Measurements from ENCODE around the gene MYRF. TPM values are rescaled to one million over a fixed set of nuclear protein-coding genes. Genes with fewer than 3 reads are reported as not detected.

Gene MYRF
- total RNA-seq, 1 donor: 0.36 TPM

GRCh38 chr11:61793083-61793828 lies 40.8 kb downstream of the MYRF start:
- peak overlapping the region; percentile 96 for H2AFZ ChIP-seq (ENCODE audit: low read length)
- peak overlapping the region; percentile 99 for H3K27ac ChIP-seq (ENCODE audit: low read depth, low read length)
- no peak for TF ChIP-seq CTCF (IDR thresholded peaks at IDR 0.05; ENCODE audit: extremely low read depth, low read depth, low read length)
- peak overlapping the region; percentile 91 for H3K4me2 ChIP-seq (ENCODE audit: insufficient read depth, low read length)
- no peaks in the 10 kb centered on the region for H3K27me3 ChIP-seq (ENCODE audit: insufficient read depth, low read length)
- peaks cover 80% of the 10 kb centered on the region for H3K79me2 ChIP-seq (ENCODE audit: insufficient read depth, low read length)
- H4K20me1 ChIP-seq (ENCODE audit: insufficient read depth, low read length): peaks cover 6% of the 10 kb centered on the region
- H3K9me3 ChIP-seq (ENCODE audit: low read depth, low read length): no peaks in the 10 kb centered on the region
- H3K36me3 ChIP-seq (ENCODE audit: insufficient read depth, low read length): peaks cover 31% of the 10 kb centered on the region
- H3K4me3 ChIP-seq (ENCODE audit: insufficient read depth, low read length): peak overlapping the region; percentile 91
- peaks cover 11% of the 10 kb centered on the region for H3K4me1 ChIP-seq (ENCODE audit: insufficient read depth, low read length)
- DNase-seq (ENCODE audit: insufficient read length, low spot score, missing footprints): peak; percentile 74

GRCh38 chr11:61793829-61794204 lies 41.4 kb downstream of the MYRF start:
- H3K4me2 ChIP-seq (ENCODE audit: insufficient read depth, low read length): peak overlapping the region; percentile 91
- H3K27ac ChIP-seq (ENCODE audit: low read depth, low read length): peak overlapping the region; percentile 99
- H4K20me1 ChIP-seq (ENCODE audit: insufficient read depth, low read length): peaks cover 6% of the 10 kb centered on the region
- no peak for DNase-seq (ENCODE audit: insufficient read length, low spot score, missing footprints)
- TF ChIP-seq CTCF (IDR thresholded peaks at IDR 0.05; ENCODE audit: extremely low read depth, low read depth, low read length): no peak
- peak overlapping the region; percentile 91 for H3K4me3 ChIP-seq (ENCODE audit: insufficient read depth, low read length)
- no peak overlapping the region for H2AFZ ChIP-seq (ENCODE audit: low read length)
- H3K9me3 ChIP-seq (ENCODE audit: low read depth, low read length): no peaks in the 10 kb centered on the region
- peaks cover 11% of the 10 kb centered on the region for H3K4me1 ChIP-seq (ENCODE audit: insufficient read depth, low read length)
- H3K79me2 ChIP-seq (ENCODE audit: insufficient read depth, low read length): peaks cover 84% of the 10 kb centered on the region
- H3K36me3 ChIP-seq (ENCODE audit: insufficient read depth, low read length): peaks cover 25% of the 10 kb centered on the region
- H3K27me3 ChIP-seq (ENCODE audit: insufficient read depth, low read length): no peaks in the 10 kb centered on the region

- Histone ChIP-seq H3K4me2 (ENCODE audit: insufficient read depth, low read length) (no peak overlapping the region), H3K27ac (ENCODE audit: low read depth, low read length) (peak overlapping the region; percentile 3), H3K36me3 (ENCODE audit: insufficient read depth, low read length) (peaks cover 21% of the 10 kb centered on the region), H2AFZ (ENCODE audit: low read length) (no peak overlapping the region), H3K27me3 (ENCODE audit: insufficient read depth, low read length) (no peaks in the 10 kb centered on the region), H3K4me1 (ENCODE audit: insufficient read depth, low read length) (peaks cover 11% of the 10 kb centered on the region), H3K9me3 (ENCODE audit: low read depth, low read length) (no peaks in the 10 kb centered on the region), H3K79me2 (ENCODE audit: insufficient read depth, low read length) (peaks cover 86% of the 10 kb centered on the region), H4K20me1 (ENCODE audit: insufficient read depth, low read length) (peaks cover 6% of the 10 kb centered on the region), H3K4me3 (ENCODE audit: insufficient read depth, low read length) (no peak overlapping the region)
- DNase-seq (ENCODE audit: insufficient read length, low spot score, missing footprints): no peak
- no peak for TF ChIP-seq CTCF (IDR thresholded peaks at IDR 0.05; ENCODE audit: extremely low read depth, low read depth, low read length)
Measured at GRCh38 chr11:61794579-61794978, 42.1 kb downstream of the MYRF start.

GRCh38 chr11:61795459-61795858 lies 43.0 kb downstream of the MYRF start:
- Histone ChIP-seq H4K20me1 (ENCODE audit: insufficient read depth, low read length) (peaks cover 2% of the 10 kb centered on the region), H3K36me3 (ENCODE audit: insufficient read depth, low read length) (peaks cover 14% of the 10 kb centered on the region), H3K79me2 (ENCODE audit: insufficient read depth, low read length) (peaks cover 86% of the 10 kb centered on the region), H2AFZ (ENCODE audit: low read length) (no peak overlapping the region), H3K4me2 (ENCODE audit: insufficient read depth, low read length) (no peak overlapping the region), H3K27ac (ENCODE audit: low read depth, low read length) (no peak overlapping the region), H3K4me3 (ENCODE audit: insufficient read depth, low read length) (no peak overlapping the region), H3K9me3 (ENCODE audit: low read depth, low read length) (no peaks in the 10 kb centered on the region), H3K4me1 (ENCODE audit: insufficient read depth, low read length) (peaks cover 12% of the 10 kb centered on the region), H3K27me3 (ENCODE audit: insufficient read depth, low read length) (no peaks in the 10 kb centered on the region)
- DNase-seq (ENCODE audit: insufficient read length, low spot score, missing footprints): no peak
- TF ChIP-seq CTCF (IDR thresholded peaks at IDR 0.05; ENCODE audit: extremely low read depth, low read depth, low read length): no peak

Measured in osteoblast (primary cell).